HEK293 (cell line): ENCODE data around the gene CCNT2.

ENCODE experiments used
- CTCF ChIP-seq: fragments of 450-650 bp; formaldehyde crosslinking; IDR thresholded peaks from 2 replicates; pipeline ENCODE4 v1.5.1; 2016; ENCODE audit warnings: missing biosample characterization, missing genetic modification characterization
- EGR2 ChIP-seq: fragments of 450-650 bp; formaldehyde crosslinking; IDR thresholded peaks from 2 replicates; pipeline ENCODE4 v1.5.1; 2016; ENCODE audit warnings: low read depth, missing biosample characterization, missing genetic modification characterization
- FEZF1 ChIP-seq: fragments of 450-650 bp; formaldehyde crosslinking; IDR thresholded peaks from 2 replicates; pipeline ENCODE4 v1.5.1; 2016; ENCODE audit warnings: missing biosample characterization, missing genetic modification characterization
- KLF1 ChIP-seq: fragments of 450-650 bp; formaldehyde crosslinking; IDR thresholded peaks from 2 replicates; pipeline ENCODE4 v1.5.1; 2016; ENCODE audit warnings: missing biosample characterization, missing genetic modification characterization
- KLF7 ChIP-seq: fragments of 450-650 bp; formaldehyde crosslinking; IDR thresholded peaks from 2 replicates; pipeline ENCODE4 v1.5.1; 2016; ENCODE audit warnings: missing biosample characterization, missing genetic modification characterization, borderline replicate concordance
- KLF8 ChIP-seq: fragments of 450-650 bp; formaldehyde crosslinking; IDR thresholded peaks from 2 replicates; pipeline ENCODE4 v1.5.1; 2016; ENCODE audit warnings: missing biosample characterization, missing genetic modification characterization
- MZF1 ChIP-seq: fragments of 450-650 bp; formaldehyde crosslinking; IDR thresholded peaks from 2 replicates; pipeline ENCODE4 v1.5.1; 2017; ENCODE audit warnings: missing biosample characterization, missing genetic modification characterization, borderline replicate concordance
- PRDM2 ChIP-seq: fragments of 450-650 bp; formaldehyde crosslinking; IDR thresholded peaks from 2 replicates; pipeline ENCODE4 v1.5.1; 2016; ENCODE audit warnings: missing biosample characterization, missing genetic modification characterization, borderline replicate concordance
- SETDB1 ChIP-seq: IDR thresholded peaks from one replicate; pipeline ENCODE4 v1.6.1; 2017; ENCODE audit warnings: mild to moderate bottlenecking, low read length, moderate library complexity, mixed read lengths; ENCODE audit not compliant: insufficient read length
- YY2 ChIP-seq: fragments of 450-650 bp; formaldehyde crosslinking; IDR thresholded peaks from 2 replicates; pipeline ENCODE4 v1.5.1; 2016; ENCODE audit warnings: missing biosample characterization, missing genetic modification characterization
- ZBTB7A ChIP-seq: fragments of 450-650 bp; formaldehyde crosslinking; IDR thresholded peaks from 2 replicates; pipeline ENCODE4 v1.5.1; 2016; ENCODE audit warnings: low read depth, missing biosample characterization, missing genetic modification characterization
- ZNF18 ChIP-seq: fragments of 450-650 bp; formaldehyde crosslinking; IDR thresholded peaks from 2 replicates; pipeline ENCODE4 v1.5.1; 2016; ENCODE audit warnings: missing biosample characterization, missing genetic modification characterization
- ZNF292 ChIP-seq: fragments of 450-650 bp; formaldehyde crosslinking; IDR thresholded peaks from 2 replicates; pipeline ENCODE4 v1.5.1; 2016; ENCODE audit warnings: low read depth, missing biosample characterization, missing genetic modification characterization, borderline replicate concordance
- ZNF335 ChIP-seq: fragments of 450-650 bp; formaldehyde crosslinking; conservative IDR thresholded peaks from 2 replicates; pipeline ENCODE4 v1.5.1; 2016; ENCODE audit warnings: missing biosample characterization, missing genetic modification characterization
- ZNF366 ChIP-seq: fragments of 450-650 bp; formaldehyde crosslinking; conservative IDR thresholded peaks from 2 replicates; pipeline ENCODE4 v1.5.1; 2016; ENCODE audit warnings: missing biosample characterization, missing genetic modification characterization
- ZNF391 ChIP-seq: fragments of 450-650 bp; formaldehyde crosslinking; IDR thresholded peaks from 2 replicates; pipeline ENCODE4 v1.5.1; 2016; ENCODE audit warnings: low read depth, missing biosample characterization, missing genetic modification characterization, borderline replicate concordance
- ZNF473 ChIP-seq: fragments of 450-650 bp; formaldehyde crosslinking; IDR thresholded peaks from 2 replicates; pipeline ENCODE4 v1.5.1; 2017; ENCODE audit warnings: missing biosample characterization, missing genetic modification characterization
- ZNF555 ChIP-seq: fragments of 450-650 bp; formaldehyde crosslinking; conservative IDR thresholded peaks from 2 replicates; pipeline ENCODE4 v1.5.1; 2017; ENCODE audit warnings: missing biosample characterization, mild to moderate bottlenecking, missing genetic modification characterization, inconsistent platforms
- ZNF560 ChIP-seq: fragments of 450-650 bp; formaldehyde crosslinking; IDR thresholded peaks from 2 replicates; pipeline ENCODE4 v1.5.1; 2017; ENCODE audit warnings: missing biosample characterization, missing genetic modification characterization, borderline replicate concordance
- ZNF623 ChIP-seq: fragments of 450-650 bp; formaldehyde crosslinking; IDR thresholded peaks from 2 replicates; pipeline ENCODE4 v1.5.1; 2016; ENCODE audit warnings: missing biosample characterization, missing genetic modification characterization
- ZNF629 ChIP-seq: fragments of 450-650 bp; formaldehyde crosslinking; IDR thresholded peaks from 2 replicates; pipeline ENCODE4 v1.5.1; 2017; ENCODE audit warnings: missing biosample characterization, missing genetic modification characterization
- ZNF639 ChIP-seq: fragments of 450-650 bp; formaldehyde crosslinking; IDR thresholded peaks from 2 replicates; pipeline ENCODE4 v1.5.1; 2016; ENCODE audit warnings: missing biosample characterization, missing genetic modification characterization
- ZNF645 ChIP-seq: fragments of 450-650 bp; formaldehyde crosslinking; IDR thresholded peaks from 2 replicates; pipeline ENCODE4; 2016; ENCODE audit warnings: missing biosample characterization, missing genetic modification characterization
- ZNF677 ChIP-seq: fragments of 450-650 bp; IDR thresholded peaks from 2 replicates; pipeline ENCODE4 v1.5.0; 2018; ENCODE audit warnings: missing biosample characterization, mild to moderate bottlenecking, missing genetic modification characterization, moderate library complexity
- ZNF843 ChIP-seq: fragments of 450-650 bp; formaldehyde crosslinking; IDR thresholded peaks from 2 replicates; pipeline ENCODE4 v1.5.1; 2016; ENCODE audit warnings: missing biosample characterization, missing genetic modification characterization
- ZSCAN18 ChIP-seq: fragments of 450-650 bp; formaldehyde crosslinking; IDR thresholded peaks from 2 replicates; pipeline ENCODE4 v1.5.1; 2016; ENCODE audit warnings: missing biosample characterization, missing genetic modification characterization

Gene CCNT2

GRCh38 chr2:134918526-134919340, at the start of gene CCNT2 (continued):
- no peak for TF ChIP-seq PRDM2
- TF ChIP-seq FEZF1, result no peak
- no peak for TF ChIP-seq ZBTB7A (tag by site-specific recombination)
- peak; percentile 92 for TF ChIP-seq KLF7 (tag by site-specific recombination)
- TF ChIP-seq ZNF292 (tag by site-specific recombination), result no peak
- peak; percentile 26; the same call in 1 of the 2 replicates for TF ChIP-seq ZNF629 (tag by site-specific recombination)
- no peak for TF ChIP-seq ZNF639
- TF ChIP-seq ZNF391 (tag by site-specific recombination), result no peak; the same call in 1 of the 2 replicates
- no peak for TF ChIP-seq ZSCAN18 (tag by site-specific recombination)
- TF ChIP-seq SETDB1, result no peak
- peak; percentile 83 for TF ChIP-seq ZNF335 (tag by site-specific recombination)
- peak; percentile 98 for TF ChIP-seq KLF8 (tag by site-specific recombination)
- TF ChIP-seq ZNF623 (tag by site-specific recombination), result no peak
- TF ChIP-seq ZNF645 (tag by site-specific recombination), result no peak
- no peak for TF ChIP-seq ZNF560 (tag by site-specific recombination)
- TF ChIP-seq ZNF677, result no peak
- TF ChIP-seq CTCF (tag by site-specific recombination), result peak; percentile 68
- TF ChIP-seq ZNF18, result 0 out of 2 replicates have a peak, but pooled peaks have one; percentile 17
- TF ChIP-seq ZNF366, result peak; percentile 88
- TF ChIP-seq ZNF555 (tag by site-specific recombination), result no peak
- peak; percentile 78 for TF ChIP-seq KLF1 (tag by site-specific recombination)
- TF ChIP-seq EGR2 (tag by site-specific recombination), result peak; percentile 82
- no peak for TF ChIP-seq ZNF473
- peak; percentile 51; the same call in 1 of the 2 replicates for TF ChIP-seq ZNF843 (tag by site-specific recombination)
- TF ChIP-seq MZF1 (tag by site-specific recombination), result no peak
- TF ChIP-seq YY2 (tag by site-specific recombination), result peak; percentile 43; the same call in 1 of the 2 replicates
